VCaP (cell line): ENCODE measurements around the gene LOXL3.
A peak's percentile ranks its signal among the peaks of the same experiment; 100 is the strongest.

Experiments used
- H3K27ac ChIP-seq: fragments of 450-650 bp; 2 replicates; pipeline ENCODE4 v1.5.1; 2017
- TF ChIP-seq, protein P1 (sequence below): fragments of 450-650 bp; conservative IDR thresholded peaks from 2 replicates; pipeline ENCODE4 v1.5.1; 2017; ENCODE audit warnings: mild to moderate bottlenecking, moderate library complexity

LOXL3 gene

DNA sequence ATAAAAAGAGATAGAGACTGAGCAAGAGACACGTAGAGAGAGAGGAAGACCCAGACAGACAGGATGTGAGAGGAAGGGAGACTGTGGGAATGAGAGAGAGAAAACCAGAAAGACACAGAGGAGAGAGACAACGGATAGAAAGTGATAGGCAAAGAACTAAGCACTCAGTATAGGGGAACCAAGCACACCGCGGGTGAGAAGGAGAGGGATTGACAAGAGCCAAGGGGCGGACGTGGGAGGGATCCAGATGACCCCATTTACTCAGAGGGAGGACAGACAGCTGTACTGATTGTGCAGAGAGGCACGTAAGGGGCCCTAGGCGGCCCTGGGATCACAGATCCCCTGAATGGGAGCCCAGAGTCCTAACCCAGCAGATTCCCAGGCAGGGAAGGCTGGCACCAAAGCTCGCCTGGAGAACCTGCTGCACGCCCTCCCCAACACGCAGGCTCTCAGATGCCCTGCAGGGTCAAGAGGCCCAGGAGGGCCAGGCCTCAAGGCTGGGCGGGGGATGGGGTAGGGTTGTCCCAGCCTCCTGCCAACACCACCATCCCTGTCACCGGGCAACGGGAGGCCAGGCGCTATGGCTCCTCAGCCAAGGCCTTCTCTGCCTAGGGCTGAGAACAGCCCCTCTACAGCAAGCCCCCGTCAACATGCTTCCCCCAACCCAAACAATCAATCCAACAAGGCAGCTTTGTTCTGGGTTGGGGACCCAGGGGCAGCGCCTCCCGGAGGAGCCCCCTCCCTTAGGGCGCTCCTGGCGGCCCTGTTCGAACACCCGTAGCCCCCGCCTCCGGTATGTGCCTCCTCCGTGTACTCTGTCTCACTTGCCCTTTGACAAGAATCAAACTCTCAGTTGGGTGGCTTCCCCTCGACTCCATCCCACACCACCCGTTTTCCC is 579 bp downstream of the LOXL3 start:
- peak overlapping the region; percentile 48; the same call in 1 of the 2 replicates for H3K27ac ChIP-seq
- TF ChIP-seq, protein P1, sequence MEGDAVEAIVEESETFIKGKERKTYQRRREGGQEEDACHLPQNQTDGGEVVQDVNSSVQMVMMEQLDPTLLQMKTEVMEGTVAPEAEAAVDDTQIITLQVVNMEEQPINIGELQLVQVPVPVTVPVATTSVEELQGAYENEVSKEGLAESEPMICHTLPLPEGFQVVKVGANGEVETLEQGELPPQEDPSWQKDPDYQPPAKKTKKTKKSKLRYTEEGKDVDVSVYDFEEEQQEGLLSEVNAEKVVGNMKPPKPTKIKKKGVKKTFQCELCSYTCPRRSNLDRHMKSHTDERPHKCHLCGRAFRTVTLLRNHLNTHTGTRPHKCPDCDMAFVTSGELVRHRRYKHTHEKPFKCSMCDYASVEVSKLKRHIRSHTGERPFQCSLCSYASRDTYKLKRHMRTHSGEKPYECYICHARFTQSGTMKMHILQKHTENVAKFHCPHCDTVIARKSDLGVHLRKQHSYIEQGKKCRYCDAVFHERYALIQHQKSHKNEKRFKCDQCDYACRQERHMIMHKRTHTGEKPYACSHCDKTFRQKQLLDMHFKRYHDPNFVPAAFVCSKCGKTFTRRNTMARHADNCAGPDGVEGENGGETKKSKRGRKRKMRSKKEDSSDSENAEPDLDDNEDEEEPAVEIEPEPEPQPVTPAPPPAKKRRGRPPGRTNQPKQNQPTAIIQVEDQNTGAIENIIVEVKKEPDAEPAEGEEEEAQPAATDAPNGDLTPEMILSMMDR: no peak

DNA sequence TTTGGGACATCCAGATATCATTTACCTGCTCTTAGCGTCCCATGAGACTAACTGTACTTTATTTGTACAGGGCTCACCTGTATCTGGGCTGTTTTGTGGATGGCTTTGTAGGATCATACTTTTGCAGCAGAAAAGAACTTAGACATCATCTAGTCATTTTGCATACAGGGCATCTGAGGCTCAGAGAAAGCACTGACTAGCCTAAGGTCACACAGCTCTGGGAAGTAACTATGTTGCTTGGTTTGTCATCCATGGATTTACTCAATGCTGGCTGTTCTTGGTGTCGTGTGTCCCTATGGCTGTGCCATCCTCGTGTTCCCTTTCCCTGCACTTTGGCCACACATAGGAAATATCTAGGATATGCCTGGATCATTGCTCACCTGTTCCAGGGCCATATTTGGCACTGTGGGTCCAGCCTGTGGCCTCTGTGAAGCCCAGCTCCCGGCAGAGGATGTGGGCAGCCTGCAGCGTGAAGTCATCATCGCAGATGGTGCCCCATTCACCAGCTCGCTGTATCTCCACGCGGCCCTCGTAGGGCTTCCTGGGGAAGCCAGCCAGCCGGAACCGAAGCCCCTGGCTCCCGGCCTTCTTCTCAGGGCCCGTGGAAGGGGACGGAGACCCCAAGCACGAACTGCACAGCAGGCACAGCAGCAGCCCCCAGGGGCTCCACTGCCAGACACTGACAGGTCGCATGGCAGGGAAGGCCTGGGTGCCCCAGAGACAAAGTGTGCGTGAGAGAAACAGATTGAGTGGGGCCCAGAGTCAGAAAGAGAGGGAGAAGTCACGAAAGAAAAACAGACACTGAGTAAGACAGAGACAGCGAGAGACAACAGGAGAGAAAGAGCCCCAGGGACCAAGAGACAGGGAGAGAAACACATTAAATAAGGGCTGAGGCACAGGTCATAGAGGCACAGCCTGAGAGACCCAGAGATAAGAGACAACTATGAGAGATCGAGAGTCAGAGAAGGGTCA is 1.5 kb downstream of the LOXL3 start:
- no peak overlapping the region for H3K27ac ChIP-seq
- TF ChIP-seq, protein P1: no peak

- TF ChIP-seq, protein P1: no peak
- H3K27ac ChIP-seq: no peak overlapping the region
Measured at GRCh38 chr2:74551530-74551929, 2.2 kb downstream of the LOXL3 start.

DNA sequence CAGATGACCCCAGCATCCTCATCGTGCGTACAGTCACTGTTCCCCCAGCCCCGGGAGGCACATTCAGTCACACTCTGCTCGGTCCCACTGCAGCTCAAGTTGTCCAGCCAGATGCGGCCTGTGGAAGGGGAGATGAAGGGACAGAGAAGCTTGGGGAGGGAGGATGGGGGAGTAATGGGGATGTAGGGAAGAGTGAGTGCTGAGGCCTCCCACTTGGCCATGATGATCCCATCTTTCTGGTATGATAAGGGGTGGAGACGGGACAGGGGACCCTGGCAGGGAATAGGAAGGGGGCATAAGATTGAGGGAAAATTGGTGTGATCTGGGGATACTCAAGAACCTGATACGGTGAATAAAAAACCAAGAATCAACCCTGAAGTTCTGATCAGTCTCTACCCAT is 3.5 kb downstream of the LOXL3 start:
- peak overlapping the region; percentile 89 for H3K27ac ChIP-seq
- TF ChIP-seq, protein P1: no peak

DNA sequence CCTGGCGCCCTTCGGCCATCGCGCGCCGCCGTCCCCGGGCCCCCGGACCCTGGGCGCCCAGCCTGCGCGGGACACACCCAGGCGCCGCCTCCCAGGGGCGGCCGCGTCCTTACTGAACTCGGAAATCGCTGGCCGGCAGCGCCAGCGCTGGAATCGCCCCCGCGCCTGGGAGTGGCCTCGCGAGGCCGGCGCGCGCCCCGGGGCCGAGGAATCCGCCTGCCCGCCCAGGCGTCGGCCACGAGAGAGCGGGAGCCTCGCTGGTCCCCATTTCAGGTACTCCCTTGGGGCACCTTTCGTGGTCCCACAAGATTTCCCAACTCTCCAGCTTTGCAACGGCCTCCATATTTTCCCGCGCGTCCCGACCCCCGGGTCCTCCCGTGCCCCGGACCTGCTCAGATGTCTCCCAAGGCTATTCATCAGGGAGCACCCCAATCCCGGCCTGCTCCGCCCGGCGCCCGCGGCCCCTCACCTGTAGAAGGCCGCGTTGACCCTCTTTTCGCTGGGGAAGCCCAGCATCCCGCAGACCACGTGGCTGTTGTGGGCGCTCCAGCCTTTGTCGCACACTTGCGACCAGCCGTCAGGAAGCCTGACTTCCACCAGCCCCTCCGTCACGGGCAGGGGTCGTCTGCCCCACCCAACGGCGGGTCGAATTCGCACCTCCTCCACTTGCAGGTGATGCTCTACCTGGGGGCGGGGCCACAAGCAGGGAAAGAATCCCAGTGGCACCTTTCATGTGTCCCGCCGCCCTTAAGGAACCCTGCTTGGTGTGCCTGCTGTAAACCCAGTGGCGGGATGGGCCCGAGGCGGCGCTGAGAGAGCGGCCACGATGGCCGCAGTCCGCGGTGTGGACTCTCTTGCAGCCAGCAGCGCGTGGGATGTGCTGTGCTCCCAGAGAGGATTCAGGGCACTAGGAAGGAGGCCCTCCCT is 4.6 kb downstream of the LOXL3 start:
- TF ChIP-seq, protein P1: no peak
- peak overlapping the region; percentile 89 for H3K27ac ChIP-seq

DNA sequence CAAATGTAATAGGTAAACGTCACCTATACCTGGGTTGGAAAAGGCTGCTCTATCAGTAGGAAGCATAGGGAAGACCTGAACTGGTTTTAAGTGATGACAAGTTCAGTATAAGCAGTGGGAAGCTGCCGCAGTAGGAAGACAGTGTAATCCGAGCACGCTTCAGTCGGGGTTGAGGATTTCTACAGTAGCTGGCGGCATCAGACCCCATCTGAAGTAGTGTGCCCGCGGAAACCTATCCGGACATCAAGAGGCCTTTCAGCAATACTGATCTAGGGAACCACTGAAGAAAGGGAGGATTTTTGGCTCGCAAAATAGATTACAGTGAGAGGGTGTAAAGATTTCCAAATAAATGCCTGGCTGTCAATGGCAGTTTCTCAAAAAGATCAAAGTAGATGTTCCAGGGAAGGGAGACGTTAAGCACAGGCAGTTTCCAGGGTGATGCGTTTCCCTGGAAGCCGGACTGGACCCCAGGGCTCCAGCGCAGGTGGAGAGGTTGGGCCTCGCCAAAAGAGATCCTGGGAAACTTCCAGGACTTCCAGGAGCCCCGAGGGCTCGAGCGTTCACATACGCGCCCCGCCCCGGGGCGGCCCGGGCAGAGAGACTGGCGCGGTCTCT is 5.3 kb downstream of the LOXL3 start:
- TF ChIP-seq, protein P1: no peak
- H3K27ac ChIP-seq: peak overlapping the region; percentile 89
